Activated naive CD4-positive, alpha-beta T cell treated with anti-CD3 and anti-CD28 coated beads, Interleukin-2, amount 10 ng/mL, durations not matched to agents 7 days and 5 days (primary cell): ENCODE results near the gene MCOLN1.
"Not testable (repeated sequence)": the region's sequence is repeated elsewhere in the genome, so short reads cannot be mapped to it uniquely, and the experiment has no call there.

Source experiments
- CTCF ChIA-PET: fragments of 350-600 bp; sonication (Branson Sonifier 250); formaldehyde crosslinking; loops from one replicate; lab custom pipeline; 2021; ENCODE audit warnings: antibody characterized with exemption; lab: Charles Lee
- DNase-seq: peaks from one replicate; pipeline ENCODE4 v3.0.0-alpha.2; 2020
- H3K27ac Mint-ChIP-seq: one replicate; pipeline ENCODE4 v1.8.0; 2021; ENCODE audit warnings: mild to moderate bottlenecking, moderate library complexity, mixed read lengths
- H3K27me3 Mint-ChIP-seq: one replicate; pipeline ENCODE4 v1.8.0; 2021; ENCODE audit warnings: mild to moderate bottlenecking, mixed read lengths
- H3K36me3 Mint-ChIP-seq: one replicate; pipeline ENCODE4 v1.8.0; 2021; ENCODE audit warnings: mixed read lengths
- H3K4me1 Mint-ChIP-seq: one replicate; pipeline ENCODE4 v1.8.0; 2021; ENCODE audit warnings: mixed read lengths
- H3K4me3 Mint-ChIP-seq: one replicate; pipeline ENCODE4 v1.8.0; 2021; ENCODE audit warnings: mild to moderate bottlenecking, moderate library complexity, mixed read lengths
- H3K9me3 Mint-ChIP-seq: one replicate; pipeline ENCODE4 v1.8.0; 2021; ENCODE audit warnings: mixed read lengths

The MCOLN1 gene

DNA sequence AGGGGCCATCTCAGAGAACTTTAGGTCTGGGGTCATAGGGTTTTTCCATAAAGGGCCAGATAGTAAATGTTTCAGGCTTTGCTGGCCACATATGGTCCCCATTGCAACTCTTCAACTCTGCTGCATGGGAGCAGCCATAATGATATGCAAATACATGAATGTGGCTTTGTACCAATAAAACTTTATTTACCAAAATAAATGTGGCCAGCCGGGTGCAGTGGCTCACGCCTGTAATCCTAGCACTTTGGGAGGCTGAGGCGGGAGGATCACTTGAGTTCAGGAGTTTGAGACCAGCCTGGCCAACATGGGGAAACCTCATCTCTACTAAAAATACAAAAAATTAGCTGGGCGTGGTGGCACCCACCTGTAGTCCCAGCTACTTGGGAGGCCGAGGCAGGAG lies 16.6 kb downstream of the MCOLN1 start:
- H3K27me3 Mint-ChIP-seq, H3K4me3 Mint-ChIP-seq, DNase-seq, H3K27ac Mint-ChIP-seq, H3K9me3 Mint-ChIP-seq, CTCF ChIA-PET: not testable (repeated sequence)
- peaks cover 27% of the 10 kb centered on the region for H3K4me1 Mint-ChIP-seq
- peaks cover 39% of the 10 kb centered on the region for H3K36me3 Mint-ChIP-seq

DNA sequence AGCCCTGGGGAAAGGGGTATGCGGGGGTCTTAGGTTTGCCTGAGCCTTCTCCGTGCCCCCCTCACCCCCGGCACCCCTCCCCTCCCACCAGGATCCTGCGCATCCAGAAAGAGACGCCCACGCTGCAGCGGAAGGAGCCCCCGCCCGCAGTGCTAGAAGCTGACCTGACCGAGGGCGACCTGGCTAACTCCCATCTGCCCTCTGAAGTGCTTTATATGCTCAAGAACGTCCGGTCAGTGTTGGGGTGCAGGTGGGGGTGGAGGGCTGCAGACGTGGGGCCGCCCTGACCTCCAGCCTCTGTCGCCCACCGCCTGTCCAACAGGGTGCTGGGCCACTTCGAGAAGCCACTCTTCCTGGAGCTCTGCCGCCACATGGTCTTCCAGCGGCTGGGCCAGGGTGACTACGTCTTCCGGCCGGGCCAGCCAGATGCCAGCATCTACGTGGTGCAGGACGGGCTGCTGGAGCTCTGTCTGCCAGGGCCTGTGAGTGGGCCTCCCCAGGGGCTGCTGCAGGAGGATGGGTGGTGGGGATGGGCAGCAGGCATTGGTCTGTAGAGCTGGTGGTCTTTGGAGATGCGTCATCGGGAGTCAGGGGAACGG lies 17.5 kb downstream of the MCOLN1 start:
- CTCF ChIA-PET, result interaction anchor here (1.1 kb wide), 1 partner anchor 186 kb away, joined by 3 read pairs; no protein-coding TSS in a partner anchor
- Mint-ChIP-seq H3K4me1 (peaks cover 31% of the 10 kb centered on the region), H3K27ac (no peak overlapping the region), H3K9me3 (no peaks in the 10 kb centered on the region), H3K27me3 (no peaks in the 10 kb centered on the region), H3K36me3 (peaks cover 39% of the 10 kb centered on the region), H3K4me3 (no peak overlapping the region)
- DNase-seq, result no peak

DNA sequence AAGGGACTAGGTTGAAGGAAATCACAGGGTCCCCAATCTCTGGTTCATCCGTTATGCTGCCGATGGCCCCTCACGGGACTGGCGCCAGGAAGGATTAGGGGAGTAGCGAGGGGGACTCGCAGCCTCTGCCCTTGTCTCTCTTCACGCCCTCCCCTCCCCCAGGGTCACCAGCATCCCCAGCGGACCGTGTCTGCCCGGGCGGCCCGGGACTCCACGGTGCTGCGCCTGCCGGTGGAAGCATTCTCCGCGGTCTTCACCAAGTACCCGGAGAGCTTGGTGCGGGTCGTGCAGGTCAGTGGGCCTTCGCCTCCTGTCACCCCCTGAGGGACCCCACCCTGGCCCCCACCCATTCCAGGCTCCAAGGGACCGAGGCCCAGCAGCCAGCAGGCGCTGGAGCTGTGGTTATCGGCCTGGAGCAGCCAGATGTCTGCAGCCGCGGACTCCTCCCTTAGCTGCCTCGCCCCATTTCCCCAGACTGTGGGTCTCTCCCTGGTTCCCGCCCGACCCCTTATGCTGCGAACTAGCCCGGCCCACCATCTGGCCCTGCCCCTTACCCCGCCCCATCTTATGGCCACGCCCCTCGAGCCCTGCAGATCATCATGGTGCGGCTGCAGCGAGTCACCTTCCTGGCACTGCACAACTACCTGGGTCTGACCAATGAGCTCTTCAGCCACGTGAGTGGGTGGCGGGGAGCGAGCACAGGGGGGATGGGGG lies 18.5 kb downstream of the MCOLN1 start:
- no peak for DNase-seq
- Mint-ChIP-seq H3K36me3 (peaks cover 40% of the 10 kb centered on the region), H3K9me3 (no peaks in the 10 kb centered on the region), H3K27me3 (no peaks in the 10 kb centered on the region), H3K4me1 (peaks cover 38% of the 10 kb centered on the region), H3K27ac (no peak overlapping the region), H3K4me3 (no peak overlapping the region)
- CTCF ChIA-PET, result interaction anchor here (1.1 to 1.7 kb wide), 2 partner anchors 28 to 187 kb away, joined by 3 to 4 read pairs; no protein-coding TSS in a partner anchor

DNA sequence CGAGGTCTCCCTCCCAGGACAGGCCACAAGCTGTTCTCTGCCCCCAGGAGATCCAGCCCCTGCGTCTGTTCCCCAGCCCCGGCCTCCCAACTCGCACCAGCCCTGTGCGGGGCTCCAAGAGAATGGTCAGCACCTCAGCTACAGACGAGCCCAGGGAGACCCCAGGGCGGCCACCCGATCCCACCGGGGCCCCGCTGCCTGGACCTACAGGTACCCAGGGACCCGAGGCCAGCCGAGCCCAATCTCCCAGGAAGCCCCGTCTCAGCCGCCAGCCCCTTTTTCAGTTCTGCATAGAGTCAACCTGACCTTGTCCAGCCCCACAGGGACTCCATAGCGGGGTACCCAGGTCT lies 19.0 kb downstream of the MCOLN1 start:
- Mint-ChIP-seq H3K27ac (no peak overlapping the region), H3K9me3 (no peaks in the 10 kb centered on the region), H3K36me3 (peaks cover 39% of the 10 kb centered on the region), H3K4me3 (no peak overlapping the region), H3K27me3 (no peaks in the 10 kb centered on the region), H3K4me1 (peaks cover 37% of the 10 kb centered on the region)
- DNase-seq, result no peak
- CTCF ChIA-PET, result interaction anchor here (1.7 kb wide), 1 partner anchor 27 kb away, joined by 4 read pairs; no protein-coding TSS in a partner anchor

DNA sequence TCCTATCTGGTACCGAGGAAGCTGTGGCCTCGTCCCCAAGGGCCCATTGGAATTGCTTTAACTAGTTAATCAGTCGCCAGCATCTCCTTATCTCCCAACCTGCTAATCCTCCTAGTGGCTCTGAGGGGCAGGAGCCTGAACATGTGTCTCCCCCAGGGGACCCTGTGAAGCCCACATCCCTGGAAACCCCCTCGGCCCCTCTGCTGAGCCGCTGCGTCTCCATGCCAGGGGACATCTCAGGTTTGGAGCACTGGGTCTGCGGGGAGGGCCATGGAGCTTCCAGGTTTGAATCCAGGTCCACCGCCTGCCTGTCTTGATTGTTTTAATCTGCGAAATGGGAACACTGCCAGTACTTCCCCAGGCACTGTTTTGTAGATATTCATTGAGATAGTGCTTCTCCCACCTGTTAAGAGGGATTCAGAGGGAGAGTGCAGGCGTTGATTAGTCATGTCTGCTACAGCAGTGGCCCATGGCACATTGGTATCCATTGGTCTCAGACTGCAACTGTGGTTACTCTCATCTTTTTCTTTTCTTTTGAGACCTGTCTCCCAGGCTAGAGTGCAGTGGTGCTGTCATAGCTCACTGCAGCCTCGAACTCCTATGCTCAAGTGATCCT lies 19.5 kb downstream of the MCOLN1 start:
- no peak for DNase-seq
- Mint-ChIP-seq H3K27me3 (no peaks in the 10 kb centered on the region), H3K27ac (no peak overlapping the region), H3K9me3 (no peaks in the 10 kb centered on the region), H3K4me3 (no peak overlapping the region), H3K36me3 (peaks cover 36% of the 10 kb centered on the region), H3K4me1 (peaks cover 33% of the 10 kb centered on the region)
- CTCF ChIA-PET, result interaction anchor here (1.7 kb wide), 1 partner anchor 27 kb away, joined by 4 read pairs; no protein-coding TSS in a partner anchor

DNA sequence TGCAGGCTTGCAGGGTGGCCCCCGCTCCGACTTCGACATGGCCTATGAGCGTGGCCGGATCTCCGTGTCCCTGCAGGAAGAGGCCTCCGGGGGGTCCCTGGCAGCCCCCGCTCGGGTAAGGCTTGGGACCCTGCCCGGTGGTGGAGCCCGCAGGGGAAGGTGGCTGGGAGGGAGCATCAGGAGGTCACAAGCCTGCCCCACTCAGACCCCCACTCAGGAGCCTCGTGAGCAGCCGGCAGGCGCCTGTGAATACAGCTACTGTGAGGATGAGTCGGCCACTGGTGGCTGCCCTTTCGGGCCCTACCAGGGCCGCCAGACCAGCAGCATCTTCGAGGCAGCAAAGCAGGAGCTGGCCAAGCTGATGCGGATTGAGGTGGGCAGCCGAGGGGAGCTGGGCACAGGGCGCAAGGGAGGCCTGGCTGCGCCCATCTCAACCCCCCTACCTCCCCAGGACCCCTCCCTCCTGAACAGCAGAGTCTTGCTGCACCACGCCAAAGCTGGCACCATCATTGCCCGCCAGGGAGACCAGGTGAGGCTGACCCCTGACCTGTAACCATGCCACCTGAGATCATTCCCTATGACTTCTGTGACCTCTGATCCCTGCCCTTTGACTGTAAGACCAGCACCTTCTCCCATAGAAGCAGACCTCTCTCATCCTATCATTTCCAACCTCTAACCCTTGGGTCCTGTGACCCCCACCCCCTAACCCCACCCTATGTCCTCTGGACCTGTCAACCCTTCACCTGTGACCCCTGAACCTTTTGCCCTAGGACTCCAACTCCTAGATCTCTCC lies 20.3 kb downstream of the MCOLN1 start:
- Mint-ChIP-seq H3K27ac (peak overlapping the region; percentile 70), H3K27me3 (no peaks in the 10 kb centered on the region), H3K4me1 (peaks cover 30% of the 10 kb centered on the region), H3K4me3 (no peak overlapping the region), H3K9me3 (no peaks in the 10 kb centered on the region), H3K36me3 (peaks cover 37% of the 10 kb centered on the region)
- CTCF ChIA-PET, result no interaction called here
- no peak for DNase-seq

DNA sequence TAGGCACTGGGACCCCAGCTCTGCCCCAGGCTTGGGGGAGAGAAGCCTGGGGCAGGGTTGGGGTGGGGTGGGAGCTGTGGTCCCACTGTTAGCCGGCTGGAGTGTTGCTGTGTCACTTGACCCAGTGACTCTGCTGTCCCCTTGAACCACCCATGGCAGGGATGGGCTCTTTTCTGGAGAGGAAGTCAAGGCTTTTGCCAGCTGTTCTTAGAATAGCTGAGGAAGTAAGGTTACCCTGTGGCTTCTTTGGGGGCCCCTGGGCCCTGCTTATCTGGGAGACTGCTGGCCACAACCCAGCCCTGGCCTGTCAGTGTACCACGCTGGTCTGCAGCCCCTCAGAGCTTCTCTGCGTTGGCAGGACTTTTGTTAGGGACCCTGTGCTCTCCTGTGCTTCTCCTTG lies 22.2 kb downstream of the MCOLN1 start:
- no peak overlapping the region for H3K4me3 Mint-ChIP-seq
- H3K27me3 Mint-ChIP-seq, result no peaks in the 10 kb centered on the region
- CTCF ChIA-PET, result interaction anchor here (0.6 to 1.4 kb wide), 2 partner anchors 24 to 190 kb away, joined by 3 read pairs; no protein-coding TSS in a partner anchor
- H3K4me1 Mint-ChIP-seq, result peaks cover 30% of the 10 kb centered on the region
- peaks cover 32% of the 10 kb centered on the region for H3K36me3 Mint-ChIP-seq
- H3K9me3 Mint-ChIP-seq, result no peaks in the 10 kb centered on the region
- no peak for DNase-seq
- peak overlapping the region; percentile 80 for H3K27ac Mint-ChIP-seq

DNA sequence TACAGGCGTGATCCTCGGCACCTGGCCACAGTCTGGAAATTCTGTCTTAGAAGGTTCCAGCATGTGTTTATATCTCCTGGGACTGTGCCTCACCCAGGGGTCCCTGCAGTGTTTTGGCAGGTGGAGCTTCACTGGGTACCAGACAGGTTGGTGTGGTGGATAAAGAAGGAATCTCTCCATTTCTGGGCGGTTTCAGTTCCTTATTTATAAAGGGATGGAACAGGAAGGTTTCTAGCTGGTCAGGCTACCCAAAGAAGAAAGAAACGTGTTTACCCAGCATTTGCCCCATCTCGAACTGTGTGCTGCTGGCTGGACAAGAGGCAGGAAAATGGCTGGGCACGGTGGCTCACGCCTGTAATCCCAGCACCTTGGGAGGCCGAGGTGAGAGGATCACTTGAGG lies 22.9 kb downstream of the MCOLN1 start:
- Mint-ChIP-seq H3K27ac (peak overlapping the region; percentile 45), H3K9me3 (no peaks in the 10 kb centered on the region), H3K27me3 (no peaks in the 10 kb centered on the region), H3K4me3 (no peak overlapping the region), H3K4me1 (peaks cover 32% of the 10 kb centered on the region), H3K36me3 (peaks cover 32% of the 10 kb centered on the region)
- CTCF ChIA-PET, result interaction anchor here (1.0 to 1.4 kb wide), 2 partner anchors 23 kb away, joined by 3 read pairs; no protein-coding TSS in a partner anchor
- no peak for DNase-seq

DNA sequence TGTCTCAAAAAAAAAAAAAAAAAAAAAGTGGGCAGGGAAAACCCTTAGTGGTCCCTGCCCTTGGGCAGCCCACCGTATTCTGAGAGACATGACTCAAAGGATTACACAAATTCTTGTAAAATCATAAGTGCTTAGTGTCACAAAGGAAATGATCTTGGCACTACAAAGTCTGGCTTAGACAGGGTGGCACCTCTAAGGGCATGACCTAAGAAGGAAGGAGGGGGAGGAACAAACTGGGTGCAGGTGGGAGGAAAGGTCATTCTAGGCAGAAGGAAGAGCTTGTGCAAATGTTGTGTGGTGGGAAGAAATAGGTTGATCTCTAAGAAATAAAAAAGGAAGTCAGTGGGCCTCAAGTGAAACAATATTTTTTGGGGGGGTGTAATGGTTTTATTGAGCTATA lies 23.5 kb downstream of the MCOLN1 start:
- Mint-ChIP-seq H3K4me1 (peaks cover 32% of the 10 kb centered on the region), H3K27me3 (no peaks in the 10 kb centered on the region), H3K9me3 (no peaks in the 10 kb centered on the region), H3K27ac (peak overlapping the region; percentile 1), H3K4me3 (no peak overlapping the region), H3K36me3 (peaks cover 36% of the 10 kb centered on the region)
- CTCF ChIA-PET, result interaction anchor here (1.0 kb wide), 1 partner anchor 22 kb away, joined by 3 read pairs; no protein-coding TSS in a partner anchor
- no peak for DNase-seq

DNA sequence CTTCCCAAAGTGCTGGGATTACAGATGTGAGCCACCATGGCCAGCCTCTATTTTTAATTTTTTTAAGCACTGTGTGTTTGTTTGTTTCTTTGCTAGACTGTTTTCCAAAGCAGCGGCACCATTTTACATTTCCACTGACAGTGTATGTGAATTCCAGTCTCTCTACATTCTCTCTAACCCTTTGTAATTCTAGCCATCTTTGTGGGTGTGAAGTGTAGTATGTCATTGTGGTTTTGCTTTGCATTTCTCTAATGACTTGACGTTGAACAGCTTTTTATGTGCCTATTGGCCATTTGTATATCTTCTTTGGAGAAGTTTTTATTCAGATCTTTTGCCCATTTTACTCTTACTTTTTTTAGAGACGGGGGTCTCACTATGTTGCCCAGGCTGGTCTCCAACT lies 24.7 kb downstream of the MCOLN1 start:
- H3K9me3 Mint-ChIP-seq, result no peaks in the 10 kb centered on the region
- peak overlapping the region; percentile 58 for H3K27ac Mint-ChIP-seq
- CTCF ChIA-PET, result no interaction called here
- H3K4me3 Mint-ChIP-seq, result no peak overlapping the region
- H3K4me1 Mint-ChIP-seq, result peaks cover 37% of the 10 kb centered on the region
- DNase-seq, result no peak
- H3K27me3 Mint-ChIP-seq, result no peaks in the 10 kb centered on the region
- H3K36me3 Mint-ChIP-seq, result peaks cover 31% of the 10 kb centered on the region

DNA sequence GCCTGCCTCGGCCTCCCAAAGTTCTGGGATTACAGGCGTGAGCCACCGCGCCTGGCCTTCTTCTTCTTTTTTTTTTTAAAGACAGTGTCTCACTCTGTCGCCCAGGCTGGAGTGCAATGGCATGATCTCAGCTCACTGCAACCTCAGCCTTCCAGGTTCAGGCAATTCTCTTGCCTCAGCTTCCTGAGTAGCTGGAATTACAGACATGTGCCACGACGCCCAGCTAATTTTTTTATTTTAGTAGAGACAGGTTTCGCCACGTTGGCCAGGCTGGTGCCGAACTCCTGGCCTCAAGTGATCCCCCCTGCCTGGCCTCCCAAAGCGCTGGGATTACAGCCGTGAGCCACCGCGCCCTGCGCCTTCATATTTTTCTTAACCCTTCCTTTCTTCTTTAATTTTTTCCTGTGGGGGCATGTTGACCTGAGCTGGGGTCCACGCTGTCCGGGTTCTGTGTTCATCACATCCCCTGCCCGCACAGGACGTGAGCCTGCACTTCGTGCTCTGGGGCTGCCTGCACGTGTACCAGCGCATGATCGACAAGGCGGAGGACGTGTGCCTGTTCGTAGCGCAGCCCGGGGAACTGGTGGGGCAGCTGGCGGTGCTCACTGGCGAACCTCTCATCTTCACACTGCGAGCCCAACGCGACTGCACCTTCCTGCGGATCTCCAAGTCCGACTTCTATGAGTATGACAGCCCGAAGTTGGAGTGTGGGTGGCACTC lies 27.2 kb downstream of the MCOLN1 start:
- Mint-ChIP-seq H3K27me3 (no peaks in the 10 kb centered on the region), H3K36me3 (peaks cover 31% of the 10 kb centered on the region), H3K4me3 (no peak overlapping the region), H3K4me1 (peaks cover 35% of the 10 kb centered on the region), H3K27ac (no peak overlapping the region), H3K9me3 (no peaks in the 10 kb centered on the region)
- CTCF ChIA-PET, result no interaction called here
- no peak for DNase-seq

DNA sequence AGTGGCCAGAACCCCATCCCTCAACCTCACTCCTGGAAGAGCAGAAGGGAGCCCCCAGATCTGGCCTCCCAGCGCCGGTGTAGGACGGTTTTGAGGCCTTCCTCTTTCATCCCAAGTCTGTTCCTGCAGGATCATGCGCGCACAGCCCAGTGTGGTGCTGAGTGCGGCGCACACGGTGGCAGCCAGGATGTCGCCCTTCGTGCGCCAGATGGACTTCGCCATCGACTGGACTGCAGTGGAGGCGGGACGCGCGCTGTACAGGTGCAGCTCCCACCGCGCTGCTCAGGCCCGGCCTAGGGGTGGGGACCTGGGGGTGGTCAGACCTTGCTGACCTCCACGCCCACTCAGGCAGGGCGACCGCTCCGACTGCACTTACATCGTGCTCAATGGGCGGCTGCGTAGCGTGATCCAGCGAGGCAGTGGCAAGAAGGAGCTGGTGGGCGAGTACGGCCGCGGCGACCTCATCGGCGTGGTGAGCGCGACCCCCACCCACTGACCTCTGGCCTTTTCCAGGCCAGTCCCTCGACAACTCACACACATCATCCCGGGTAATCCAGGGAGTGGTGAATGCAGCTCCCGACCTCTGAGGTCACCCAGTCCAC lies 27.8 kb downstream of the MCOLN1 start:
- Mint-ChIP-seq H3K27me3 (no peaks in the 10 kb centered on the region), H3K36me3 (peaks cover 31% of the 10 kb centered on the region), H3K27ac (no peak overlapping the region), H3K9me3 (no peaks in the 10 kb centered on the region), H3K4me1 (peaks cover 28% of the 10 kb centered on the region), H3K4me3 (no peak overlapping the region)
- no peak for DNase-seq
- CTCF ChIA-PET, result no interaction called here
